ENCODE results near the gene TNS1. TPM values are rescaled to one million over a fixed set of nuclear protein-coding genes. Genes with fewer than 3 reads are reported as not detected.

Gene TNS1
- total RNA-seq, 2 experiments from 2014 or later, result 0.15 to 0.61 TPM

GRCh38 chr2:218002143-218002844, 501 bp downstream of the TNS1 start:
- ChIA-PET CTCF (interaction anchor here (1.0 kb wide), 1 partner anchor 8 kb away, joined by 4 read pairs; no protein-coding TSS in a partner anchor), POLR2A (no interaction called here)

DNA sequence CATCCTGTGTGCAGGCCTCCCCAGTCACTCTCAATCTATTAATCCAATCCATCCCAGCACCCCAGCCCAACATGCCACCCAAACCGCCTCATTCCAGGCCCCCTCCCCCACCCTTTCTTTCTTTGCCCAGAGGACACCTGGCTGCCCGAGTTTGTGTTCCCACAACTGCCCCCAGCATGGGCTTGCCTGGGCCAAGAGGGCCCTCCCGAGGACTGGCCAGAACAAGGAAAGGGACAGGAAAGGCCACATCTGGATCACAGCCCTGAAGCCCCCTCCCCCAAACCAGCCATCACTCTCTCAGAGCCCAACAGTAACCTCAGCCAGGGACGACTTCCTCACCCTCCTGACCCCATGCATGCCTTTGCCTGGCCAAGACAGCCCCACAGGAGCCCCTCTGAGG, 1.2 kb downstream of the TNS1 start:
- ChIA-PET POLR2A (no interaction called here), CTCF (interaction anchor here (1.0 kb wide), 1 partner anchor 8 kb away, joined by 4 read pairs; no protein-coding TSS in a partner anchor)

GRCh38 chr2:218000136-218000535, 2.7 kb downstream of the TNS1 start:
- ChIA-PET CTCF (no interaction called here), POLR2A (no interaction called here)

DNA sequence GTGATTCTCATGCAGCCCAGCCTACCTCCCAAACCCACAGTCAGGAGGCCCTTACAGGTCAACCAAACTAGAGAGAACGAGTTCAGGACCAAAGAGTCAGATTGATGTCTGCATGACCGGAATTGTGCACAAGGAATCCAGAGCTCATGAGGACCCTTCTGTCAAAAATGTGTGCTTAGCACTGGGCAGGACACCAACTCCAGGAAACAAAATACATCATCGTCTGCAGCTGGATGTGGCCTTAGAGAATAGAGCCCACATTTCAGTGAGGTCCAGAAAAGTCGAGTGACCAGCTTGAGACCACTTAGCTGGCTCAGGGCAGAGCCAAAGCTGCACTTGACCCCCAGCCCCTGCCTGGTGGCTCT, 3.2 kb downstream of the TNS1 start:
- ChIA-PET POLR2A (no interaction called here), CTCF (no interaction called here)

GRCh38 chr2:217998926-217999594, 3.7 kb downstream of the TNS1 start:
- ChIA-PET CTCF (no interaction called here), POLR2A (no interaction called here)

DNA sequence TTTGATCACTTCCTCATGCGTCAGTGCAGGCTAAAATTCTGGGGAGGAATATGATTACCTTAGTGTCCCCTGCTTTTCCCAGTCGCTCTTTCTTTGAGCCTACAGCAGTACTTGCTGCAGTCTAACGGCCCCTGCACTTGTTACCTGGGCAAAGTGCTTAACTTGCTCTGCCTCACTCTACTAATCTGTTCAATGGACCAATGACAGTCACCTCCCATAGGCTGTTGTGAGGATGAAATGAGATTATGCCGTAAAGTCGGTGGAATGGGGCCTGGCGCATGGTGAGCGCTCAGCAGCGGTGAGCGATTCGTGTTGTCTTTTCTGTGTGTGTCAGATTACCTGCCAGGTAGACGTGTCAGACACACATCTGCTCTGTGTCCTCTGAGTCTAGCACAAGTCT, 5.3 kb downstream of the TNS1 start:
- ChIA-PET POLR2A (no interaction called here), CTCF (no interaction called here)

DNA sequence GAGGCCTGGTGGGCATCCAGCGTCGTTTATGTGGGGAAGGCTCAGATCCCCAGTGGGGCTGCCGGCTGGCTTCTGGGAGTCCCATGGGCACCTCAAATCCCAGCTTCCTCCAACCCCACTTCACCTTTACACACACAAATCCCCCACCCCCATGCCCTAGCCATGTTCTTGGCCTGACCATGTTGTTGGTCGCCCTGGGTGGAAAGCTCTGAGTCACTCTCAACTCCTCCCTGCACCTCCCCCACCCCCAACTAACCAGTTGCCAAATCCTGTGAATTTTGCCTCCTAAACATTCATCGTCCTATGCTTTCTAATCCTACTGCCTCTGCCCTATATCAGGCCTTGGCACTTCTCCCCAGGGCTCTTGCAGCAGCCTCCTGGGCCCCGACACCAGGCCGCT, 6.4 kb downstream of the TNS1 start:
- ChIA-PET CTCF (no interaction called here), POLR2A (no interaction called here)

DNA sequence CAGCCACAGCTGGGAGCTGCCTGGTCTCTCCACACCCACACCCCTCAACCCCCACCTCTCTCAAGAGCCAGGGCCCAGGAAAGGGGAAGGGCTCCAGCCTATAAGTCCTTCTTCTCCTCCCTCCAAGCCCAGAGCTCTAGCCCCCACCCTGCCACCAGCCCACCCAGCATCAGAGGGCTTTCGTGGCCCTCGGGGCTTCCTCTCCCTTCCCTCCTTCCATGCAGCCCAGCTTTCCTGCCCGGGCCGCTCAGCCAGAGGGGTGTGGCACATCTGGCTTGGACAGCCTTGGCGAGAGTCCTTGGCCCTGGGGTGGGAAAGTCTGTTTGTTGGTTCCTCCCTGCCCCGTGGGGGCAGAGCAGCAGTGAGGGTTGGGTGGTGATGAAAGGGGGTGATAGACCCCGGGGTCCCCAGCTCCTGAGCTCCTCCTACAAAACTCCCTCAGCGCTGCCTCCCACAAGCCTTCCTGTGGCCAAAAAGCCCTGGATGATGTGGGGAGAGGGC, 7.0 kb downstream of the TNS1 start:
- POLR2A ChIA-PET, result no interaction called here
- CTCF ChIA-PET, result interaction anchor here (2.6 kb wide), 1 partner anchor 210 kb away, joined by 12 read pairs; no protein-coding TSS in a partner anchor

- POLR2A ChIA-PET, result no interaction called here
- CTCF ChIA-PET, result interaction anchor here (1.3 to 2.6 kb wide), 2 partner anchors 7 to 209 kb away, joined by 4 to 12 read pairs; no protein-coding TSS in a partner anchor
Measured at GRCh38 chr2:217994776-217995274, 8.0 kb downstream of the TNS1 start.

GRCh38 chr2:217993817-217994463, 8.9 kb downstream of the TNS1 start:
- CTCF ChIA-PET, result interaction anchor here (0.6 to 2.6 kb wide), 8 partner anchors 8 to 529 kb away, joined by 3 to 12 read pairs (median 4); no protein-coding TSS in a partner anchor
- POLR2A ChIA-PET, result no interaction called here

- POLR2A ChIA-PET, result no interaction called here
- CTCF ChIA-PET, result interaction anchor here (0.6 to 2.6 kb wide), 7 partner anchors 9 to 207 kb away, joined by 3 to 12 read pairs (median 5); no protein-coding TSS in a partner anchor
Measured at GRCh38 chr2:217993138-217993537, 9.7 kb downstream of the TNS1 start.

GRCh38 chr2:217992061-217992460, 10.7 kb downstream of the TNS1 start:
- POLR2A ChIA-PET, result no interaction called here
- CTCF ChIA-PET, result interaction anchor here (1.1 kb wide), 1 partner anchor 206 kb away, joined by 5 read pairs; no protein-coding TSS in a partner anchor

GRCh38 chr2:217990791-217991465, 11.9 kb downstream of the TNS1 start:
- ChIA-PET POLR2A (no interaction called here), CTCF (interaction anchor here (0.6 kb wide), 1 partner anchor 1067 kb away, joined by 3 read pairs; no protein-coding TSS in a partner anchor)

GRCh38 chr2:217990389-217990788, 12.4 kb downstream of the TNS1 start:
- ChIA-PET CTCF (interaction anchor here (0.6 kb wide), 1 partner anchor 1067 kb away, joined by 3 read pairs; no protein-coding TSS in a partner anchor), POLR2A (no interaction called here)

GRCh38 chr2:217989221-217989948, 13.4 kb downstream of the TNS1 start:
- ChIA-PET POLR2A (no interaction called here), CTCF (interaction anchor here (1.0 to 4.4 kb wide), 4 partner anchors 32 to 203 kb away, joined by 3 to 24 read pairs (median 5); no protein-coding TSS in a partner anchor)

- POLR2A ChIA-PET, result no interaction called here
Measured at GRCh38 chr2:217988840-217989204, 14.0 kb downstream of the TNS1 start.

DNA sequence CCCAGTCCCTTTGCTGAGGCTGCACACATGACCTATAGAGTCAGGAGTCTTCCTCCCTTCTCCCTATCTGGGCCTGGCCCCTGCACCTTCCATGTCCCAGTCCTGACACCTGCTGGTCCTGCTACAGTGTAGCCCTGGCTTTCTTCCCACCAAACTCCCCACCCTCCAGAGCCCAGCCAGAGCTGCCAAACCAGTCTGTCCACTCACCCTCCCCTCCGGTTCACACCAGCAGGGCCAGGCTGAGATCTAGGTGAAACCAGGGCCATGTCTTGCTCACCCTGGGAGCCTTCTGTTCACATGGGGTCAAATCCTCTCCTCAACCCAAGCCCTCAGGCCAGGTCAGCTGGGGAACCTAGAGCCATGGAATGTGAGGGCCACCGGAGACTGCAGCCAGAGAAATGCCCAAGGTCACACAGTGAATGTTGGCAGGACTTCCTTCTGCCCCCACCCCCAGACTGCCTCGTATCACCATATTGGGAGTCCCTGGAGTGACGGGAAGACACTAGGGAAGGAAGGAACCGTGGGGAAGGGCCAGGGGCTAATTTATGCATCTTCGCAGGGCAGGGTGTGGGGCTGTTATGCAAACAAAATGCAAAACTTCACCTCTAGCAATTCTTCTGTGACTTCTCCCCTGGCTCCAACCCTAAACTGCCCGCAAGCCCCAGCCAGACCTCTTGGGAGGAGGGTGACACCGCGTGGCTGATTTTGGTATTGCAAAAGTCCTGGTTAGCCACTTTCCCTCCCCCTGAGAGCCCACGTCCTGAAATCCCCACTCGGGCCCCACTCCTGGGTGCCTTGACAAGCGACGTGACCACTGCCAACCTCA, 14.6 kb downstream of the TNS1 start:
- POLR2A ChIA-PET, result no interaction called here
- CTCF ChIA-PET, result interaction anchor here (1.0 to 4.4 kb wide), 3 partner anchors 31 to 202 kb away, joined by 3 to 24 read pairs (median 8); no protein-coding TSS in a partner anchor

More at GRCh38 chr2:217988840-217989204, 14.0 kb downstream of the TNS1 start:
- CTCF ChIA-PET, result interaction anchor here (1.0 to 4.4 kb wide), 4 partner anchors 31 to 203 kb away, joined by 3 to 24 read pairs (median 5); no protein-coding TSS in a partner anchor

GRCh38 chr2:217987391-217987790, 15.4 kb downstream of the TNS1 start:
- CTCF ChIA-PET, result interaction anchor here (1.3 to 4.4 kb wide), 2 partner anchors 198 to 201 kb away, joined by 8 to 24 read pairs; no protein-coding TSS in a partner anchor
- POLR2A ChIA-PET, result no interaction called here
